Glutamatergic neuron (in vitro differentiated cells): Measurements from ENCODE around the gene FOSL2. TPM values are rescaled to one million over a fixed set of nuclear protein-coding genes. Genes with fewer than 3 reads are reported as not detected.

ENCODE experiments used
- DNase-seq: peaks from one replicate; pipeline ENCODE4 v3.0.0; 2022
- H3K27ac Mint-ChIP-seq: one replicate; pipeline ENCODE4 v1.8.0; 2020; ENCODE audit warnings: mild to moderate bottlenecking, mixed read lengths, inconsistent platforms; ENCODE audit not compliant: unreplicated experiment
- H3K27me3 Mint-ChIP-seq: one replicate; pipeline ENCODE4 v1.8.0; 2020; ENCODE audit warnings: mild to moderate bottlenecking, moderate library complexity, mixed read lengths, inconsistent platforms; ENCODE audit not compliant: unreplicated experiment
- H3K36me3 Mint-ChIP-seq: one replicate; pipeline ENCODE4 v1.8.0; 2020; ENCODE audit warnings: mild to moderate bottlenecking, mixed read lengths, inconsistent platforms; ENCODE audit not compliant: unreplicated experiment
- H3K4me1 Mint-ChIP-seq: one replicate; pipeline ENCODE4 v1.8.0; 2020; ENCODE audit warnings: mild to moderate bottlenecking, low read depth, mixed read lengths, inconsistent platforms; ENCODE audit not compliant: unreplicated experiment
- H3K4me3 Mint-ChIP-seq: one replicate; pipeline ENCODE4 v1.8.0; 2020; ENCODE audit warnings: mild to moderate bottlenecking, mixed read lengths, inconsistent platforms; ENCODE audit not compliant: unreplicated experiment
- H3K9me3 Mint-ChIP-seq: one replicate; pipeline ENCODE4 v1.8.0; 2020; ENCODE audit warnings: mild to moderate bottlenecking, moderate library complexity, mixed read lengths, inconsistent platforms; ENCODE audit not compliant: unreplicated experiment
- CTCF ChIP-seq: fragments of 200-600 bp; sonication (generic); IDR thresholded peaks from one replicate; pipeline ENCODE4 v1.5.0; 2021; ENCODE audit not compliant: partially characterized antibody, unreplicated experiment
- total RNA-seq: library from RNA; stranded (reverse); fragmentation: NEBNext Ultra II Directional; extraction: Animal tissue kit (Norgen Biotek cat#: 25700); gene quantifications from one replicate; pipeline ENCODE4 v1.2.1, GENCODE V29; 2021; ENCODE audit not compliant: unreplicated experiment

Gene FOSL2
- total RNA-seq, 1 donor from 2014 or later, result 2.6 TPM

GRCh38 chr2:28420722-28421121 lies 28.1 kb downstream of the FOSL2 start:
- no peak for DNase-seq
- peaks cover 2% of the 10 kb centered on the region for H3K27me3 Mint-ChIP-seq
- H3K36me3 Mint-ChIP-seq, result no peaks in the 10 kb centered on the region
- H3K4me1 Mint-ChIP-seq, result peaks cover 2% of the 10 kb centered on the region
- TF ChIP-seq CTCF, result no peak
- H3K27ac Mint-ChIP-seq, result no peak overlapping the region
- H3K4me3 Mint-ChIP-seq, result no peak overlapping the region
- no peaks in the 10 kb centered on the region for H3K9me3 Mint-ChIP-seq

GRCh38 chr2:28422908-28423741 lies 30.5 kb downstream of the FOSL2 start:
- Mint-ChIP-seq H3K27ac (no peak overlapping the region), H3K4me1 (peaks cover 7% of the 10 kb centered on the region), H3K27me3 (peaks cover 3% of the 10 kb centered on the region), H3K9me3 (no peaks in the 10 kb centered on the region), H3K36me3 (no peaks in the 10 kb centered on the region), H3K4me3 (no peak overlapping the region)
- TF ChIP-seq CTCF, result no peak
- DNase-seq, result no peak

GRCh38 chr2:28423856-28424605 lies 31.4 kb downstream of the FOSL2 start:
- no peaks in the 10 kb centered on the region for H3K36me3 Mint-ChIP-seq
- H3K4me3 Mint-ChIP-seq, result no peak overlapping the region
- H3K27me3 Mint-ChIP-seq, result peaks cover 3% of the 10 kb centered on the region
- no peak for TF ChIP-seq CTCF
- H3K9me3 Mint-ChIP-seq, result no peaks in the 10 kb centered on the region
- DNase-seq, result no peak
- peaks cover 7% of the 10 kb centered on the region for H3K4me1 Mint-ChIP-seq
- H3K27ac Mint-ChIP-seq, result no peak overlapping the region

- Mint-ChIP-seq H3K27ac (no peak overlapping the region), H3K27me3 (peaks cover 3% of the 10 kb centered on the region)
- no peak for DNase-seq
Observed at GRCh38 chr2:28424799-28425463, 32.3 kb downstream of the FOSL2 start.

More at GRCh38 chr2:28424799-28425463, 32.3 kb downstream of the FOSL2 start:
- Mint-ChIP-seq H3K4me3 (no peak overlapping the region), H3K9me3 (no peaks in the 10 kb centered on the region), H3K36me3 (no peaks in the 10 kb centered on the region), H3K4me1 (peaks cover 7% of the 10 kb centered on the region)
- TF ChIP-seq CTCF, result no peak
